ENCODE results near the gene PRICKLE2. TPM values are rescaled to one million over a fixed set of nuclear protein-coding genes. Genes with fewer than 3 reads are reported as not detected.

The PRICKLE2 gene
- total RNA-seq, 2 experiments from 2014 or later: not detected

DNA sequence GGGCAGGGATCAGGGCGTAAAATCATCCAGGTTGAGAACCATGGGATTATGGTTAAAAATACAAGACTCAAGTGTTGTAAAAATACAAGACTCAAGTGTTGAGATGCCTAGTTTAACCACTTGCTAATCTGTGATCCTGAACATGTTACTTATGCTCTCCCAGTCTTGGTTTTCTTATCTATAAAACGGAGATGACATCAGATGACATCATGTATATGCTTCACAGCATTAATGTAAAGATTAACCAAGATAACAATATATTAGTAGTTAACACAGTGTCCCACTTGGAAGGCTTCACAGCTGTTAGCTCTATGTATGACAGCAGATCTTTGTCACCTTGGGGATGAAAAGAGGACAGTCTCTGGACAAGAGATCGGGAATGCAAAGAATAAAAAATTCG is 96.2 kb downstream of the PRICKLE2 start:
- Mint-ChIP-seq H3K27me3 (peaks cover 9% of the 10 kb centered on the region), H3K27ac (no peak overlapping the region), H3K36me3 (ENCODE audit: low read depth) (no peaks in the 10 kb centered on the region), H3K4me1 (ENCODE audit: low read depth) (no peaks in the 10 kb centered on the region), H3K4me3 (no peak overlapping the region), H3K9me3 (no peaks in the 10 kb centered on the region)
- ATAC-seq (no peak), DNase-seq (no peak)
- CTCF ChIA-PET: no interaction called here
- POLR2A ChIA-PET: no interaction called here
- TF ChIP-seq, protein P1, sequence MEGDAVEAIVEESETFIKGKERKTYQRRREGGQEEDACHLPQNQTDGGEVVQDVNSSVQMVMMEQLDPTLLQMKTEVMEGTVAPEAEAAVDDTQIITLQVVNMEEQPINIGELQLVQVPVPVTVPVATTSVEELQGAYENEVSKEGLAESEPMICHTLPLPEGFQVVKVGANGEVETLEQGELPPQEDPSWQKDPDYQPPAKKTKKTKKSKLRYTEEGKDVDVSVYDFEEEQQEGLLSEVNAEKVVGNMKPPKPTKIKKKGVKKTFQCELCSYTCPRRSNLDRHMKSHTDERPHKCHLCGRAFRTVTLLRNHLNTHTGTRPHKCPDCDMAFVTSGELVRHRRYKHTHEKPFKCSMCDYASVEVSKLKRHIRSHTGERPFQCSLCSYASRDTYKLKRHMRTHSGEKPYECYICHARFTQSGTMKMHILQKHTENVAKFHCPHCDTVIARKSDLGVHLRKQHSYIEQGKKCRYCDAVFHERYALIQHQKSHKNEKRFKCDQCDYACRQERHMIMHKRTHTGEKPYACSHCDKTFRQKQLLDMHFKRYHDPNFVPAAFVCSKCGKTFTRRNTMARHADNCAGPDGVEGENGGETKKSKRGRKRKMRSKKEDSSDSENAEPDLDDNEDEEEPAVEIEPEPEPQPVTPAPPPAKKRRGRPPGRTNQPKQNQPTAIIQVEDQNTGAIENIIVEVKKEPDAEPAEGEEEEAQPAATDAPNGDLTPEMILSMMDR (IDR thresholded peaks at IDR 0.05): no peak
- intact Hi-C loops (cut with micrococcal nuclease): no loop called here

- intact Hi-C loops (cut with micrococcal nuclease): no loop called here
- TF ChIP-seq, protein P1 (IDR thresholded peaks at IDR 0.05): no peak
- Mint-ChIP-seq H3K4me1 (ENCODE audit: low read depth) (no peaks in the 10 kb centered on the region), H3K27ac (no peak overlapping the region), H3K9me3 (no peaks in the 10 kb centered on the region), H3K27me3 (peaks cover 9% of the 10 kb centered on the region), H3K36me3 (ENCODE audit: low read depth) (no peaks in the 10 kb centered on the region), H3K4me3 (no peak overlapping the region)
- ChIA-PET POLR2A (no interaction called here), CTCF (interaction anchor here (1.0 kb wide), 1 partner anchor 358 kb away, joined by 3 read pairs; no protein-coding TSS in a partner anchor)
- no peak for DNase-seq
- ATAC-seq: no peak
Observed at GRCh38 chr3:64125561-64125960, 99.7 kb downstream of the PRICKLE2 start.

- no peak overlapping the region for H3K4me3 Mint-ChIP-seq
- no peak for DNase-seq
- TF ChIP-seq, protein P1 (IDR thresholded peaks at IDR 0.05): no peak
- ChIA-PET POLR2A (no interaction called here), CTCF (no interaction called here)
- peaks cover 13% of the 10 kb centered on the region for H3K27me3 Mint-ChIP-seq
- no peaks in the 10 kb centered on the region for H3K4me1 Mint-ChIP-seq (ENCODE audit: low read depth)
- no peak for ATAC-seq
- H3K36me3 Mint-ChIP-seq (ENCODE audit: low read depth): no peaks in the 10 kb centered on the region
- no peaks in the 10 kb centered on the region for H3K9me3 Mint-ChIP-seq
- no peak overlapping the region for H3K27ac Mint-ChIP-seq
- intact Hi-C loops (cut with micrococcal nuclease): no loop called here
Observed at GRCh38 chr3:64123931-64124330, 101.3 kb downstream of the PRICKLE2 start.

GRCh38 chr3:64122476-64122875 is 102.8 kb downstream of the PRICKLE2 start:
- no peaks in the 10 kb centered on the region for H3K4me1 Mint-ChIP-seq (ENCODE audit: low read depth)
- TF ChIP-seq, protein P1 (IDR thresholded peaks at IDR 0.05): no peak
- ChIA-PET POLR2A (no interaction called here), CTCF (no interaction called here)
- H3K36me3 Mint-ChIP-seq (ENCODE audit: low read depth): no peaks in the 10 kb centered on the region
- no peak overlapping the region for H3K27ac Mint-ChIP-seq
- no peak overlapping the region for H3K4me3 Mint-ChIP-seq
- ATAC-seq (no peak), DNase-seq (no peak)
- peaks cover 14% of the 10 kb centered on the region for H3K27me3 Mint-ChIP-seq
- intact Hi-C loops (cut with micrococcal nuclease): no loop called here
- H3K9me3 Mint-ChIP-seq: no peaks in the 10 kb centered on the region

GRCh38 chr3:64121750-64122311 is 103.4 kb downstream of the PRICKLE2 start:
- ATAC-seq (no peak), DNase-seq (no peak)
- no peak overlapping the region for H3K27ac Mint-ChIP-seq
- H3K4me1 Mint-ChIP-seq (ENCODE audit: low read depth): no peaks in the 10 kb centered on the region
- CTCF ChIA-PET: no interaction called here
- H3K27me3 Mint-ChIP-seq: peaks cover 11% of the 10 kb centered on the region
- intact Hi-C loops (cut with micrococcal nuclease): no loop called here
- POLR2A ChIA-PET: no interaction called here
- no peaks in the 10 kb centered on the region for H3K36me3 Mint-ChIP-seq (ENCODE audit: low read depth)
- H3K9me3 Mint-ChIP-seq: no peaks in the 10 kb centered on the region
- TF ChIP-seq, protein P1 (IDR thresholded peaks at IDR 0.05): no peak
- no peak overlapping the region for H3K4me3 Mint-ChIP-seq
